IPS-NIHi11 (cell line): ENCODE measurements around the gene NTN1.
"Not testable (repeated sequence)": the region's sequence is repeated elsewhere in the genome, so short reads cannot be mapped to it uniquely, and the experiment has no call there.

ENCODE experiments used
- DNase-seq: peaks from one replicate; pipeline ENCODE4 v3.0.0; 2012; ENCODE audit warnings: mixed read lengths, low spot score

NTN1 gene

DNA sequence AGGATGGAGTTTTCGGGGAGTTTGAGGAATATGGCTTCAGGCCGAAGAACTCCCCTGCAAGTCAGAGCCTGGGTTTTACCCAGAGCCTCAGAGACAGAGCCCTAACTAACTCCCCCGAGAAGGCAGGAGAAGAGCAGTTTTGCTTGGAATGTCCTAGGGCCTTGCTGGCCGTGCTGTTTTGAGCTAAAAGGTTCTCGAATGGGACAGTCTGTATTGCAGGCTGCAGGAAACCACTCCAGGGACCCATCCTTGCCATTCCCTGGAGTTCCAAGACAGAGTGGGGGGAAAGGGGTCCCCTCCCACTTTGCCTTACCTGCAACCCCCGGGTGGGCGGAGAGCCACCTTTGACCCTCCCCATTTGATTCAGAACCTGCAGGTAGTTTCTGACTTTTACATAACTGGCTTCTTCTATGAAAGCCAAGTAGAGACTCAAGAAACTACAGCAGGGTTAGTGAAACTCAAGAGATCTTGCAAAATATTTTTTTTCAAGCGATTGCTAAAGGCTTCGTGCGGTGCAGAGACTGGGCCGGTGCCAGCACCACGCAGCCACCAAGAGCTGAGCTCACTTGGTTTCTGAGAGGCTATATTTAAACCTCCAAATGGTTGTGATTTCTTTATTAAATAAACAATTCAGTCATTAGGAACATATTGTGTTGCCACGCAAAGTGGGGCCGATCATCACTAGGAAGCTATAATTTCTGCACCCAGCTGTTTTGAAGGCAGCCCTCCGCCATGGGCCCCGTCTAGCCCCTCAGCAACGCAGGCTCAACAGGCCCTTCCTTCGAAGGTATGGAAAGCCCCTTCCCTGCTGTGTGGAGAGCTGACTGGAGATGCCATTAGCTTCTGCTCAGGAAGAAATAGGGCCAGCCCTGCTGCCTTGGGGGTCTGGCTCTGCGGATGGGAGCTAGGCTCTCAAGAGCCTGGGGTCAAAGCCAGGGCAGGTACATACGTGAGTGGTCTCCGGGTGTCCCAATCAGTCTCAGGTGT lies 223.0 kb downstream of the NTN1 start:
- no peak for DNase-seq

DNA sequence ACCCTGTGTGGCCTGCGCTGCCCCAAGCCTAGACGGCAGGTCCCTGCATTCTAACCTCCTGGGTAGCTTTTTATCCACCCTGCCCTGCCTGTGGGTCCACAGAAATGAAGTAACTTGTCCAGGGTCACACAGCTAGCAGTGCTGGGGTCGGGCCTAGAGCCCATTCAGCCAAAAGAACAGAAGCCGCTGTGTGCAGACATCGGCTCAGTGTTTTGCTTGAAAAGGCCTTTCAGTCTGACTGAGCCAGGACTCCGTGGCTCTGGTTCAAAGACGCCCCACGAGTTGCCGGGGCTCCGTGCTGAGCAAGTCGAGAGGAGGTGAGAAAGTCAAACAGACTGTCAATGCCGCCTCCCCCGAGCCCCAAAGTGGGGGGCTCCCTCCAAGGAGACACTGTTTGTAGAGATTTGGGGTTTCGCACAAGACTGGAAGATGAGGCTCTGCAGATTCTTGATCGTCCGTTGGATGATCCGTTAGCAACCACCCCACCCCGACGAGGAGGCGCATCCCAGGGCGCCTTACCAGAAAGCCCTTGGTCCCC lies 226.2 kb downstream of the NTN1 start:
- no peak for DNase-seq

DNA sequence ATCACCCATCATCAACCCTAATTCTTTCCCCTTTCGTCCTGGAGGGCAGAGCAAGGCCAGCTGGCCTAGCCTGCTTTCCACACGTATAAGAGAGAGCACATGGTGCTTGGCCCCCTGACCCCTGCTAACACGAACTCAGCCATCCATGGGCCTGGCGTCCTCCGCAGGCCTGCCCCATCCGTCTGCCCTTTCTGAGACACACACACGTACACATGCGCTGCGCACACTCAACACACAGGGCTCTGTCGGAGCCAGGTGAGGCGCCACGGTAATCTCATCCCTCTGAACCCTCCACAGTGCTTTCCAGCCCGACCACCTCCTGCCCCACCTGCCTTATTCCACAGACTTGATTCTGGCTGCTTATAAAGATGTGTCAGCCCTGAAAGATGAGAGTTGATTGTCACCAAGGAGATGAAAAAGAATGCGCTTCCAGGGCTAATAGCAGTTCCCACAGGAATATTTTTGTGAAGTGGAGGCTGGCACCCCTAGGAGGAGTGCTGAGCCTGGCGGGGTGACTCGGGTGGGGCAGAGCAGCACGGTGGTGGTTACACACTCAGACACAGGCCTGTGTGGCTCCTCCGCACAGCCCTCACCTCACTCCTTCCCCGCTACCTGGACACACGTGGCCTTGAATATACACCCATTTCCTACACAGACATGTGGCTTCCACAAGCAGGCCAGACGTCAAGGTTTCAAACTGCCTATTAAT lies 228.1 kb downstream of the NTN1 start:
- no peak for DNase-seq

DNA sequence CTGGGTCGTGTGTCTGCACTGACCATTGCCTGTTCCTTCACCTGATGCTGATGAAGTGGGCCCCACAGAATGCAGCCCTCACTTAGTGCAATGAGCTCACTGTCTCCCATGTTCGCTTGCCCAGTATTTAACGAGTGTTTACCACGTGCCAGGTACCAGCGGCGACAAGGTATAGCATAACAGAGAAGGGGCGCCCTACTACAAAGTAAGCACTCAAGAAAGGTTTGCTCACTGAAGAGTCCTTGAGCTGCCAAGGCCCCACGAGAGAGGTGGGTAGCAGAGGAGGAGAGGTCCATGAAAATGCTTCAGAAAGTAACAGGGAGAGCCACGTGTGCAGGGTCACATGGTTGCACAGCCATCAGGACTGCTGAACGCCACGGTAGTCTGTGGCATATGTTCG lies 230.0 kb downstream of the NTN1 start:
- no peak for DNase-seq

DNA sequence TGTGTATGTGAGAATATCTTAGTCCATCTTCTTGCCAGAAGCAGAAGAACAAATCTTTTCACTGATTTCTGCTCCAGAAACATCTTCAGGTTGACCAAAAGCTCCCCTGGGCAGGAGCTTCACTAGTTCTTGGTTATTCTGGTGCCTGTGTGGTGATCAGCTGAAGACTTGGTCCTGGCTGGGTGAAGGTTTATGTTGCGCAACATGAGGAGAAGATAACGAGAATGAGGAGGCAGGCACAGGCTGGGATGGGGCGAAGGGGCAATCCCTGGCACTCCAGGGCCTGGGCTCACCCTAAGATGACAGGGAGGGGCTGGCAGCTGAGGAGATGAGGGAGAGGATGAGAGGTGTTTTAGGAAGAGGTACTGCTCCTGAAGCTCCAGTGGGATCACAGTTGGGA lies 232.0 kb downstream of the NTN1 start:
- DNase-seq = no peak

DNA sequence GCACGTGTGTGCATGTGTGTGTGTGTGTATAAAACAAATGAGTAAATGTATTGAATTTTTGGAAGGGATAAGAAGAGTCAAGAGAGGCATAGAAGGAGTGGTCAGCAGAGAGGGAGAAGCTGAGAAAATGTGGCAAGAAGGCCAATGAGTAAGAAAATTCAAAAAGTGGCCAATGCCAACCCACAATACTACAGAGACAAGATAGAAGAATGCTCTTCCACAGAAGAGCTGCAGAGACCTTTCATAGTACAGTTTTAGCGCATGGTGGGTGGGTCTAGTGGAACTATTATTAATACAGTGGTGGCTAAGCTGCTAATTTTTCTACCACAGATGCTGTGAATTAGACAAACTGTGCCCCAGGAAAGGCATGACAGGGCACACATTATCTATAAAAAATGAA lies 233.5 kb downstream of the NTN1 start:
- DNase-seq = no peak

DNA sequence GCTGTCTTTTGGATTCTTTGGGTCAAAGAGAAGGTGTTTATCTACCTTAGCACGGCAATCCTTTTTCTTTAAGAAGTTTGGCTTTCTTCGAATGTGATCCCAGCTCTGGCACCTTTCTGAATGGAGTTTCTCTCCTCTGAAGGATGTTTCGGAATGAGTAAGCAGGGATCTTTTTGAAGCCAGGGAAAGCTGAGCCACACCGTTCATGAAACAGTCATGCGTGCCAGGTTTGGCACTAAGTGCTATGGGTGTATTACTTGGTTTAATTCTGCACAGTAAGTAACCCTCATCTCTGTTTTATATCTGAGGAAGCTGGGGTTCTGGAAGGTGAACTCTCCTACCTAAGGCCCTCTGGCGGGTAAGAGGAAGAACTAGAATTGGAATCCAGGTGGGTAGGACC lies 234.5 kb downstream of the NTN1 start:
- DNase-seq = no peak

DNA sequence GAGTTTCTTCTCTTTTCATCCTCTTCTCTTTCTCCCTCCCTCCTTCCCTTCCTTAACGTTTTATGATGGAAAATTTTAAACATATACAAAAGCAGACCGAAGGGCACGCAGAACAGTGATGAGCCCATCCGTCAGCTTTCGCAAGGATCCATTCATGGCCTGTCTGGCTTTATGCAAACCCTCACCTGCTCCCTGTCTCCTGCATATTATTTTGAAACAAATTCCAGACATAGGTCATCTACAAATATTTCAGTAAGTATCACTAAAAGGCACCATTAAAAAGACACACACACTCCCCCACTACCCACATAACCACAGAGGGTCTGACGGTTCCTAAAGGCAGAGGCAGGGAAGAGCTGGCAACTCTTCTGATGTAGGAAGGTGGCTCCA lies 235.0 kb downstream of the NTN1 start:
- DNase-seq = no peak

DNA sequence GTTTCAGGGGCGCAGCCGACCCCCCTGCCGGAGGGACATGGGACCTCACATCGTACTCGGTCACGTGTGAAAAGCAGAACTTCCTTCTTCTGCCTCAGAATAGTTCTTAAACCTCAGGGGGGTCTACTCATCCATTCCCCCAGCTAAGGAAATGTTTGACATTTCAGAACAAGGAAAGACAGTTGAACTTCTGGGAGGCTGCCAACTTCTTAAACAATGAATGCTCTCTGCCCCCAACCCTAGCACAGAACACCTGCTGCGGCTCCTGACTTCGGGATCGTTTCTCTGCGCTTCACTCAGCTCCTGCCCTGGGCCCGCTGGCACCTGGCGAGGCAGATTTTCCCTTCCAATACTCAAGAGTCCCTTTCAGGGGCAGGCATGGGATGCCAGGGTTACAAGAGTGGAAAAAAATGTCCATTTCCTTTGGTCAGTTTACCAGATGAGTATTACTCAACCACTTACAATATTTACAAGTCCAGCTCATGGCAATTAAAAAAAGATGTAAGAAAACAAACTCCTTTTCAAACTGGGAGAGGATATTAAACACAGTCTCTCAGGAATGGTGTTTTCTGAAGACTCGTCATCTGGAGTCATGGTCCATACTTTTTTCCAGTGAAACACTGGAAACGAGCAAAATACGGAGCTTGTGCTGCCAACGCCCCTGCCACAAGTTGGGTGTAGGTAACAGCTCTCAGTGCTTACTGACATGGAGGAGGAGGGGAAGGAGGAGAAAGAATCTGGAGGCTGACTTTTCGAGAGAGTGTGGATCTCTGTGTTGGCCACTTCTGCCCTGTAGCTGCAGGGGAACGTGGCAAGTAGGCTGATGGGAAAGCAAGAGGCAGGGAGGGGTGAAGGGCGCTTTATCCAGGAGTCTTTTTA lies 235.7 kb downstream of the NTN1 start:
- no peak for DNase-seq

DNA sequence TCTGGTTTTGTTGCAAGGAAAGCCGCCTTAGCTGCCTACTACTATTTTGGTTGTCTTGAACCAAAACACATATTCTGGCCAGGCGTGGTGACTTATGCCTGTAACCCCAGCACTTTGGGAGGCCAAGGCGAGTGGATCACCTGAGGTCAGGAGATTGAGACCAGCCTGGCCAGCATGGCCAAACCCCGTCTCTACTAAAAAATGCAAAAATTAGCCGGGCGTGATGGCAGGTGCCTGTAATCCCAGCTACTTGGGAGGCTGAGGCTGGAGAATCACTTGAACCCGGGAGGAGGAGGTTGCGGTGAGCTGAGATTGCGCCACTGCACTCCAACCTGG lies 236.3 kb downstream of the NTN1 start:
- not testable (repeated sequence) for DNase-seq

DNA sequence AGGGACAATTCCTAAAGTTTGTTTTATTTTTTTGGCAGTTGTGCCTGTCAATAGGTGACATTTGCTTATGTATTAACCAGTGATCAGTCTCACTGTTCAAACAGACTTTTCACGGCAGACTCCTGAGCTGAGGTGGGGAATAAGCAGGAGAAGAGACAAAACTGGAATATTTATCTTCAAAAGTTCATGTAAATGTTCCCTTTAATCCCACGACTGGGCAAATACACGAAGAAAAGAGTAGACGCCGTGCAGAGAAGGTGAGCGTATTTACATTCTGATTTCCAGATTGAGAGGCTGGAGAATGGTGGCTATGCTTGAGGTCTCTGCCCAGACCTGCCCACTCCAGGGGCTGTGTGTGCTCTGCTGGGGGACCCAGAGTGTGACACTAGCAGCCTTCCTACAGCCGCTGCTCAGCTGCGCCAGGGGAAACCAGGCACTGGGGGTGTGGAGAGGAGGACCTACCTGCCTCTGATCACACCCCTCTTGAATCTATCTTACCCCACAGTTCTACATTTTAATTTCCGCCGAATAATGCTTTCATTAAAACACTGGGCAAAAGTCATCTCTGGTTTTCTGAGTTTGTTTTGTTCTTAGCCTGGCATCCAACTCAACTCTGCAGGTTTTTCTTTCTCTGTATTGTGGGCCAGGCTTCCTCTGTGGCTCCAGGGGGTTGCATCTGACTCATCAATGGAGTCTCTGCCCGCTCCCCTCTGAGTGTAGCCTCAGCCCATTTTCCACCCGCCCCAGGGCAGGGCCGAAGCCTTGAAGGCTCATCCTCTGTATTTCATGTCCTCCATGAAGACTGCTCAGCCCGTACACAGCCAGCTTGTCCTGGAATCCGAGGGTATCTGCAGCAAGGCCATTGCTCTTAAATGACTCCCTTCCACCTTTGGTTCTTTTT lies 237.1 kb downstream of the NTN1 start:
- no peak for DNase-seq

DNA sequence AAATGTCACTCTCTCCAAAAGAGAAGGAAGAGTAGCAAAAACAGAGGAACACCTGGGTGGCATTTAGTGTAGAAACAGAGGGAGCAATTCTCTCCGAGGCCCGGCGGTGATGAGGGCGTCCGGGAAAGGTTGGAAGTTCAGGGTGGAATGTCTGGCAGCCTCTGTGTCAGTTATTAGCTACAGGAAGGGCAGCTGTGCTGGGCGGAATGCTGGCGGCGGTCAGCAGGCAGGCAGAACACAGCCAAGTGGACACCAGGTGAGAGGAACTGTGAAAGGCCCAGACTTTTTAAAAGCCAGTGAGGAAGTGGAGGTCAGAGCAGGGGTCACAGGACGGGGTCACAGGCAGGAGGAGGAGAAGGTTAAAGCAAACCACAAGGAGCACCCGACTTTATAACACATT lies 238.1 kb downstream of the NTN1 start:
- no peak for DNase-seq

DNA sequence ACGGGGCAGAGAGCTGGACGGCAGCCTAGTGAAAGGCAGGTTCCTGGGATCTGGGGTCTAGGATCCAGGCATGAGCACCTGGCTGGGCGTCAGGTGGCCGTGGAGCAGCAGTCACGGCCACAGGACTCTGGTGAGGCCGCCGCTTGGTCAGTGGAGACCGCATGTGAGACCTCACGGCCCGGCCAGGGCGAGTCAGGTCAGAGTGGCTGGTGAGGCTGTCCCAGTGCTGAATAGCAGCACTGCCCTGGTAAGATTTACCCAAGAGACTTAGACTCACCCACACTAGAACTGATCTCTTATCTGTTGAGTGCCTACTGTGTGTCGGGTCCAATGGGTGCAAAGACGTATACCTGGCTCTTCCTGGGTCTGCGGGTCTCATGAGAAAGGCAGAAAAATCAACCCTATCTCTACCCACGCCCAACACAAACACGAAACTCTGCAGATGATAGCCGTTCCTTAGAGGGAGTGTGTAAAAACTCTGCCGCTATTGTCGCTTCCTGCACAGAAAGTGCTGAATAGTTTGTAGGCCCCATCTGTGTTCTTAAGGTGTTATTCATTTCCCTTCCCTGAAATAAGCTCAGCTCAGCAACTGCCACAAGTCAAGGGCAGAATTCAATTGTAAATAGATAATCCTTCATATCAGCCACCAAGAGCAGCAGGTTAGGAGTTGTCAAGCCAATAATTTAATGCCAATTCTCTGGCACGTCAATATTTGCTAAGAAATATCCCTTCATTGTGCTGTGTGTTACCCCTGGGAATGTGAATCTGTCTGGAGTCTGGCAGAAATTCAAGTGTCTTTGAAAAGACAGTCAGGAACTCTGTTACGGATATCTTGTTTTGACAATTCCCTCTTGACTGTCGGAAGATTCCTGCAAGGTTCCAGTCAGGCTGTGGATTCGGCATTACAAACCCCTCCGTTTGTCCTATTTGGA lies 240.0 kb downstream of the NTN1 start:
- DNase-seq = no peak

DNA sequence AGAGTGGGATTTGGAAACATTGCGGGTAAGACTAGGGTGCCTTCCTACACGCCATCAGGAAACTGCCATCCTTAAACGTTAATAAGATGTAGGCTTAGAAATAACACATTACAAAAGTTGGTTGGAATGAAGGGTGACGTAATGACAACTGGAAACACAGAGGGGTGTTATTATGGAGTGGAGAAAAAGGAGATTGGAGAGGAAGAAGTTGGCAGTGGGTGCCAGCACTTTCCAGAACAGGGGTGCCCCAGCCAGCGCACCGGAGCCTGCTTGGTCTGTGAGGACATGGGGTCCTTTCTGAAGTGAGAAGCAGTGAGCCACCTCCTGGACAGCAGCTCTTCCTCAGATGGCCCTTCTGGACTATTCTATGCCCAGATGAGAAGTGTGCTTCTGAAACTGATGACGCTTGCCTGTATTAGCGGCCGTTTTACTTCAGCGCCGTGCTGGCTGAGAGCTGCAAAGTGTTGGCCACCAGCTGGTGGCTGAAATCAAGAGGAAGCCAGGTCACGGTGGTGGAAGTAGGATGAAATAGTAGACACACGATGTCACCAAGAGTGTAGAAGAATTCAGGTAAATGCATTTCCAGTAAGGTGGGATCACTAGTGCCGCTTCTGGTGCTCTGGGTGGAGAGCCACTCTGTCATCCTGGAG lies 244.8 kb downstream of the NTN1 start:
- no peak for DNase-seq

DNA sequence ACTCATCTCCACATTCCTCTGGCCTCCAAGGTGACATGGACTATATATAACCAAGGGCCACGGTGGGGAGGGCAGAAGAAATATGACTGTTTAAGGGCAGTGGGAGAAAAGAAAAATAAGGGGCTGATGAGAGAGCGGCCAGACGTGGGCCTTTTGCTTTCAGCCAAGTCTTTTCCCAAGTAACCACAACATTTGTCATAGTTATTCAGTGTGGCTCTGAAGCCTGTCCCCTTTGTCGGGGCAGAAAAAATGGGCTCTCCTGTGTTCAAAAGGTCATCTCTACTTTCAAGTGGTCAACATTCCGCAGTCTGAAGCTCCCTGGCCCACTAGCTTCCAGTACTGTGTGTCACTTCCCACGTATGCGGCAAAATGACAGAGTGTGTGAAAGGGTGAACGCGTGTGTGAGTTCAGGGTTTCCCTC lies 245.4 kb downstream of the NTN1 start:
- no peak for DNase-seq

DNA sequence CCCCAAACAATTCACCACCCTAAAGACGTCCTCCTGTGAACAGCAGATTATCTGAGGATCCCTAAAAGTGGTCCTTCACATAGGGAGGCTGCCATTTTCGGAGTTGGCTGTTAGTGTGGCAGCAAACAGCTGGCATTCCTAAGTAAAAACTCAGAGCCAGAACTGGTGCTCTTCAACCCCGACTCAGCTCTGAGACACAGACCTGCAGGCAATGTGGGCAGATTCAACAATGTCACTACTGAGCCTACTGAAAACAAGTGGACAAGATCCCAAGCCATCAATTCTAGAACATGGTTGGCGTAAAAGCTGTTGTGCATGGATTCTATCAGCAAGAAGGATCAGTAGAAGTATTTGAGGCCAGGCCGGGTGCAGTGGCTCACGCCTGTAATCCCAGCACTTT lies 247.2 kb downstream of the NTN1 start:
- DNase-seq = no peak

DNA sequence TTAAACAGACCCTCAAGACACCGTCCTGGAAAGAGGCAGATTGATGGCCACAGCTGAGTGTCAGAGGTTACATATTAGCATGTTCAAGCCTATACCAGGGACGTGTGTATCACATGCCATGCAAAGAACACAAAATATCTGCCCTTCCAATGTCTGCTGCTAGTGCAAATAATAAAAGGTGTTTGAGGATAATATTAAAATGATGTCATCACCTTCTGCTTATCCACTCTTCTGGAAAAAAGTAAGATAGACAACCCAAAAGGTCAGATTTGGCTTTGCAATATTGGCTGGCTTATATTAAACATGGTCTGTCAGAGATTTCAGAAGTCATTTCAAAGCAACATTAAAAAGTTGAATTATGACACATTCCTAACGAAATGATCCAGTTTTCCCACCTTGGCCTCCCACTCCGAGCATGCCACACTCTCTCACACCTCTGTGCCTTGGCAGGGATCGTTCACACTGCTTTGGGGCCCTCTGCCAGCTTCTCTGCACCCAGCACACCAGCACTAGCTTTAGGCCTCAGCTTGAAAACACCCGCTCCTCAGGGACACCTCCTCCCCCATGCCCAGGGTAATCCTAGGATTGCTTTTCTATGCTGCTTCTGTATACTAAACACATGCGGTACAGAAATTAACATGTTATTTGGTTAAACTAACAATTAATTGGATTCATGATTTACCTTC lies 248.2 kb downstream of the NTN1 start:
- no peak for DNase-seq

DNA sequence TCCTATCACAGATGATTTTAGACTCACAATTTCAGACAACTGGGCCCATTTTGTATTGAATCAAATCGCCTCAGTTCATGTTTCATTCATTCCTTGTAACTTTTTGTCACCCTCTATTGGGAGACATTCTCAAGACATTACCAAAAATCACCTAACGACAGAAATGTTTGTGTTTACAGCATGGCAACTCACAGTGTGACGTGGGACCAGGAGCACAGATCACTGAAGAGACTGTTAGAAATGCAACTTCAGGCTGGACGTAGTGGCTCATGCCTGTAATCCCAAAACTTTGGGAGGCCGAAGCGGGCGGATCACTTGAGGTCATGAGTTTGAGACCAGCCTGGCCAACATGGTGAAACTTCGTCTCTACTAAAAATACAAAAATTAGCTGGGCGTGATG lies 249.6 kb downstream of the NTN1 start:
- no peak for DNase-seq

DNA sequence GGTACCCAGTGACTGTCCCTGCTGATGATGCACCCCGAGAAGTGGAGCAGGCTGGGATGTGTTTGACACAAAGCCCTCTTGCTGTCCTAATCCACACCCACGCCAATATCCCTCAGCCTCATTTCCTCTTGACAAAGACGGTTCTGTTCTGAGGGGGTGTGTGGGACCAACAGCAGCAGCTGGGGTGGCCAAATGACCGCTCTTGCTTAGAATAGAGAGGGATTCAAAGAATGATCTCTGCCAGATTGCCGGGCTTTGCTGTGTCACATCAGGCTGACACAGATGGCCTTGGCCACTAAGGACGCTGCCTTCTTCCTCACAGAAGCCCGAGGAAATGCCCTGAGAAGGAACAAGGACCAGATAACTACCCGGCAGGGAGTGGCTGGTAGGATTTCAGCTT lies 250.7 kb downstream of the NTN1 start:
- no peak for DNase-seq
